ENCODE measurements around the gene FCGR2B.
"Not testable (repeated sequence)": the region's sequence is repeated elsewhere in the genome, so short reads cannot be mapped to it uniquely, and the experiment has no call there.

DNA sequence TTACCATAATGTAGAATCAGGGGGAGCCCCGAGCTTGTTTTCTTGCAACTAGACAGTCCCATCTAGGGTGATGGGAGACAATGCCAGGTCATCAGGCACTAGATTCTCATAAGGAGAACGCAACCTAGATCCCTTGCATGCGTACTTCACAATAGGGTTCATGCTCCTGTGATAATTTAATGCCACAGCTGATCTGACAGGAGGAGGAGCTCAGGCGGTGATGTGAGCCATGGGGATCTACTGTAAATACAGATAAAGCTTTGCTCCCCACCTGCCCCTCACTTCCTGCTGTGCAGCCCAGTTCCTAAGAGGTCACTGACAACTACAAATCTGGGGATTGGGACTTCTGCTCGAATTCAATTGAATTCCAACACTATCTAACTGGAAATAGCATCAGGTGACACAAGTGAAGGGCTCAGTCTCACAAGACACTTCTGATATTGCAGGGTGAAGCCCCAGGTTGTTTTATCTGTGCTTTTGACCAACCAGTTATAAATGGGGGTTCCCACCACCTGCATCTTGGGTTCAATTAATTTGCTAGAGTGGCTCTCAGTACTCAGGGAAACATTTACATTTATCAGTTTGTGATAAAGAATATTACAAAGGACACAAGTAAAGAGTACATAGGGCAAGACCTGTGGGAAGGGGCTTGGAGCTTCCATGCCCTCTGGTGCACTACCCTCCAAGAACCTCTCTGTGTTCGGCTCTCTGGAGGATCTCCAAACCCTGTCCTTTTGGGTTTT lies 24.5 kb upstream of the FCGR2B start:
- not testable (repeated sequence) for TF ChIP-seq ZNF354C (tag by site-specific recombination; IDR thresholded peaks at IDR 0.05; ENCODE audit: borderline replicate concordance, low read depth); ZBTB8A (tag by site-specific recombination; IDR thresholded peaks at IDR 0.05); ZNF157 (tag by site-specific recombination; IDR thresholded peaks at IDR 0.05); ZNF433 (tag by site-specific recombination; IDR thresholded peaks at IDR 0.05; ENCODE audit: low read depth)
- TF ChIP-seq, protein P1, sequence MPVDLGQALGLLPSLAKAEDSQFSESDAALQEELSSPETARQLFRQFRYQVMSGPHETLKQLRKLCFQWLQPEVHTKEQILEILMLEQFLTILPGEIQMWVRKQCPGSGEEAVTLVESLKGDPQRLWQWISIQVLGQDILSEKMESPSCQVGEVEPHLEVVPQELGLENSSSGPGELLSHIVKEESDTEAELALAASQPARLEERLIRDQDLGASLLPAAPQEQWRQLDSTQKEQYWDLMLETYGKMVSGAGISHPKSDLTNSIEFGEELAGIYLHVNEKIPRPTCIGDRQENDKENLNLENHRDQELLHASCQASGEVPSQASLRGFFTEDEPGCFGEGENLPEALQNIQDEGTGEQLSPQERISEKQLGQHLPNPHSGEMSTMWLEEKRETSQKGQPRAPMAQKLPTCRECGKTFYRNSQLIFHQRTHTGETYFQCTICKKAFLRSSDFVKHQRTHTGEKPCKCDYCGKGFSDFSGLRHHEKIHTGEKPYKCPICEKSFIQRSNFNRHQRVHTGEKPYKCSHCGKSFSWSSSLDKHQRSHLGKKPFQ (tag by site-specific recombination; IDR thresholded peaks at IDR 0.05) = not testable (repeated sequence)
- TF ChIP-seq, protein P2, sequence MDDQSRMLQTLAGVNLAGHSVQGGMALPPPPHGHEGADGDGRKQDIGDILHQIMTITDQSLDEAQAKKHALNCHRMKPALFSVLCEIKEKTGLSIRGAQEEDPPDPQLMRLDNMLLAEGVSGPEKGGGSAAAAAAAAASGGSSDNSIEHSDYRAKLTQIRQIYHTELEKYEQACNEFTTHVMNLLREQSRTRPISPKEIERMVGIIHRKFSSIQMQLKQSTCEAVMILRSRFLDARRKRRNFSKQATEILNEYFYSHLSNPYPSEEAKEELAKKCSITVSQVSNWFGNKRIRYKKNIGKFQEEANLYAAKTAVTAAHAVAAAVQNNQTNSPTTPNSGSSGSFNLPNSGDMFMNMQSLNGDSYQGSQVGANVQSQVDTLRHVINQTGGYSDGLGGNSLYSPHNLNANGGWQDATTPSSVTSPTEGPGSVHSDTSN (CRISPR knock-in tag; IDR thresholded peaks at IDR 0.05) = not testable (repeated sequence)

Measured in HEK293 (cell line).